ENCODE data around the gene NME3.

Gene NME3

DNA sequence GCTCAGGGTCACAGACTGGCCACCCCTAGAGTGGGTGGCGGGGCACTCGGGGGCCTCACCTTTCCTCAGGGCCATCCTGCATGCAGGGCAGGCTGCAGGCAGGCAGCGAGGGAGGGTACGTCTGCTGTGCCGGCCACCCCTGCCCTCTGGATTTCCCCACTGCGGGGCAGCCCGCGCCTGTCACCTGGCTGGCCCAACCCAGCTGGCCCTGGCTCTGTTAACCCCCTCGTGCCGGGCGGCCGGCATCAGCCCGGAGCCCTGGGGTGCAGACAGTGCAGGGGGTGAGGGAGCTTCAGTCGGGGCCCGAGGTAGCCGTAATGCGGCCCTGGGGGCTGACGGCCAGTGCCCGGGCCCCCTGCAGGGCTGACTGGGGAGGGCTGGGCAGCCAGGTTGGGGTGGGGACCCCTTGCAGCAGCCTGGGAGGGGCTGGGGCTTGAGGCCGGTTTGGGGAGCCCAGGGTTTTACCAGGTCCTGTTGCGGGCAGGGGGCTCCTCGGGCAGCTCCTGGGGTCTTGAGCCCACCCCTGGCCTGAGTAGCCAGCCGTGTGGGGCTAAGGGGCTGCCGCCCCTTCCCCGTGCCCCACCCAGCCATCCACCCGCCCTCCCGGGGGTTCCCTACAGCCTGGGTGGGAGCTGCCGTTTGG is 22.4 kb upstream of the NME3 start, which contains the start of gene IGFALS:
Gene IGFALS, minus strand, starts transcription at position 128 of the 643 bp plus-strand sequence. Its CDS starts 53 bp downstream, at position 75.
- DNase-seq (ENCODE audit: low read depth in 2 of 2), result no peak

GRCh38 chr16:1792836-1793577 is 21.7 kb upstream of the NME3 start:
- no peak for DNase-seq (ENCODE audit: low read depth in 2 of 2)

DNA sequence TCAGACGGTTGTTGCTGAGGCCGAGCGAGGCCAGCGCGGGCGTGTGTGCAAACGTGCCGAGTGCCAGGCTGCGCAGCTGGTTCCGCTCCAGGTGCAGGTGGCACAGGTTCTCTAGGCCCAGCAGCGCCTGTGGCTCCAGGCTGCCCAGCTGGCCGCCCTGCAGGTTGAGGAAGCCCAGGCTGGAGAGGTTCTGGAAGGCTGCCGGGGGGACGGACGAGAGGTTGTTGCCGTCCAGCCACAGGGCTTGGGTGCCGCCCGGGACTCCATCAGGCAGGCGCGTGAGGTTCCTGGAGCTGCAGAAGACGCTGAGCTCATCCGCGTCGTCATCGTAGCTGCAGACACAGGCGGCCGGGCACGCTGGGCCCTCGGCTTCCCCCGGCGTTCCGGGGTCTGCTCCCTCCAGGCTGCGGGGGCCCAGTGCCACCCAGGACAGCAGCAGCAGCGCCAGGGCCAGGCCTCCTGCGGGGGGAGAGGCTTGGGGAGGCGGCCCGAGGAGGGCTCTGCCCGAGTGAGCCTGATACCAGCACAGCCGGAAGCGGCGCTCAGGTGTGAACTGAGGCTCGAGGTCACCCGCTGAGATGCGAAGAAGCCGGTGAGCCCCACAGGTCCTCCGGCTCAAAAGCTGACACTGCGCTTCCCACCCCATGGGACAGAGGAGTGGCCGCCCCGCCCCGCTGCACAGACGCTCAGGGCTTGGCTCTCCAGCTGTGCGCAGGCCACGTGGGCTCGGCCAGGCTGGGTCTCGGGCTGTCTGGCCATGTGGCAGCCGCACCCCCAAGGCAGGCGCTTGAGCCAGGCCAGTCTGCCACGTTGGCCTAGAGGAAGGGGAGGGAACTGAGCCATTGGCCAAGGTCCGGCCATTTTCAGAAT is 20.8 kb upstream of the NME3 start:
- DNase-seq (ENCODE audit: low read depth in 2 of 2), result no peak

DNA sequence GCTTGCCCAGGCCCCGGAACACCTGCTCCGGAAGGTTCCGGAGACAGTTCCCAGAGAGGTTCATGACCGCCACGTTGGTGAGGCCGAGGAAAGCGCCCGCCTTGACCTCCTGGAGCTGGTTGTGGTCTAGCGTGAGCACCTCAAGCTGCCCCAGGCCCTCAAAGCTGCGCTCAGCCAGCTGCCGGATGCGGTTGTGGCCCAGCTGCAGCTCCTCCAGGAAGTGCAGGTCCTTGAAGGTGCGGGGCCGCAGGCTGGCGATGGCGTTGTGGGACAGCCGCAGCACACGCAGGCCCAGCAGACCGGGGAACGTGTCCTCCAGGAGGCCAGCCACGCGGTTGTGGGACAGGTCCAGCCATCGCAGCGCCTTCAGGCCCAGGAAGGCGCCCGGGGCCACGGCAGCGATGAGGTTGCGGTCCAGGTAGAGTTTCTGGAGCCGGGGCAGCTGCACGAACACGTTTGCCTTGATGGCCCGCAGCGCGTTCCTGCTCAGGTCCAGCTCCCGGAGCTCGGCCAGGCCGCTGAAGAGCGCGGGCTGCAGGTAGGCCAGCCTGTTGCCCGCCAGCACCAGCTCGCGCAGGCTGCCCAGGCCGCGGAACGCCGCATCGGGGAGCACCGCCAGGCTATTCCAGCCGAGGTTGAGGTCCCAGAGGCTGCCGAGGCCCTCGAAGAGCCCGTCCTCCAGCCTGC is 20.1 kb upstream of the NME3 start:
- no peak for DNase-seq (ENCODE audit: low read depth in 2 of 2)

GRCh38 chr16:1790611-1791255 is 19.4 kb upstream of the NME3 start:
- no peak for DNase-seq (ENCODE audit: low read depth in 2 of 2)

DNA sequence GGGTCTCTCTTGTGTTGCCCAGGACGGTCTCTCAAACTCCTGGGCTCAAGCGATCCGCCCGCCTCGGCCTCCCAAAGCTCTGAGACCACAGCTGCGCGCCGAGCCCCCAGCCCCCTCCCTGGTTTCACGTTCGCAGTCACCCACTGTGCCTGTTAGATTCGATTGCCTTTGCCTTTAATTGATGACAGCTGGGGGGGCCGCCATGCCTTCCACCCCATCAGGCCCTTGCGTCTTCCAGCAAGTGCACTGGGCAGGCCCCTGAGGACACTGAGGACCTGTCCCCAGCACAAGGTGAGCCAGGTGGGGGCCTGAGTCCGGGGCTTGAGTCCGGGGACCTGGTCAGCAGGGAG is 18.9 kb upstream of the NME3 start:
- DNase-seq (ENCODE audit: low read depth in 2 of 2), result no peak

- no peak for DNase-seq (ENCODE audit: low read depth in 2 of 2)
These were observed 18.3 kb upstream of the NME3 start for GRCh38 chr16:1789643-1790045.

- no peak for DNase-seq (ENCODE audit: low read depth in 2 of 2)
These were observed 17.4 kb upstream of the NME3 start for GRCh38 chr16:1788708-1789100.

GRCh38 chr16:1788095-1788707 is 16.9 kb upstream of the NME3 start:
- DNase-seq (ENCODE audit: low read depth in 2 of 2), result no peak

DNA sequence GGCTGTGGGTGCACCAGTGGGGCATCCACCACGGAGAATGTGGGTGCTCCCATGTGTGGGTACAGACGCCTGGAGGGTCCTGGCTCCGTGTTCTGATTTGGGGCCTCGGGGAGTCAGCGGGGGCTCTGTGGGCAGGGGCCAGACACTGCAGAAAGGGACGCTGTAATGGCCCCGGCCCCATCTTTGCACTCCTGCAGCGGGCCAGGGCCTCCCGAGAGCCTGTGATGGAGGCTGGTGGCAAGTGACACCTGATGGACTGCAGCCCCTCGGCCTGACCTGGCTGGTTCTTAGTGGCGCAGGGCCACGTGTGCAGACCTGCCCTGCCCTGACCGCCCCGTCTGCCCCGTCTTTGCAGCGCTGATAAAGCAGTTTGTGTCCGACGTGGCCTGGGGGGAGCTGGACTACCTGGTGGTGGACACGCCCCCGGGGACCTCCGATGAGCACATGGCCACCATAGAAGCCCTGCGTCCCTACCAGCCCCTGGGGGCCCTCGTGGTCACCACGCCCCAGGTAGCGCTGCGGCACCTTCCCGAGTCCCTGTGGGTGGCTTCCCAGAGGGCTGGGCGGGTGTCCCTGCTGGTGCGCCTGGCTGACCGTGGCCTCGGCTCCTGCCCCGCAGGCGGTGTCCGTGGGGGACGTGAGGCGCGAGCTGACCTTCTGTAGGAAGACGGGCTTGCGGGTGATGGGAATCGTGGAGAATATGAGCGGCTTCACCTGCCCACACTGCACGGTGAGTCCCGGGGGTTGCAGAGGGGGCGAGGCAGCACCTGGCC is 16.2 kb upstream of the NME3 start:
- no peak for DNase-seq (ENCODE audit: low read depth in 2 of 2)

- DNase-seq (ENCODE audit: low read depth in 2 of 2), result no peak
These were observed 15.6 kb upstream of the NME3 start for GRCh38 chr16:1787056-1787321.

GRCh38 chr16:1786242-1787055 is 15.1 kb upstream of the NME3 start:
- no peak for DNase-seq (ENCODE audit: low read depth in 2 of 2)

DNA sequence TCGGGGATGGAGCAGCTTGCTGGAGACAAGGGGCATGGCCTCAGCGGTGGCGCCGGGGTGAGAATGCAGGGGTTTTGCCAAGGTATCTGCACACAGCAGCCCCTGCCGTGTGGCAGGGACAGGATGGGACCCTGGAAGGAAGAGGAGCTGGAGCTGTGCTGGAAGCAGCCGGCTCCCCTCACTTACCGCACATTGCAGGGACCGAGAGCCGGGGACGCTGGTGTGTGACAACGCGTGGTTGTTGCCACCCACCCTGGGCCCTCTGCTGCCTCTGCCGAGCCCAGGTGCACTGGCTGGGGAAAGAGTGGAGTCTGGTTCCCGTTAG is 14.5 kb upstream of the NME3 start:
- DNase-seq (ENCODE audit: low read depth in 2 of 2), result no peak

DNA sequence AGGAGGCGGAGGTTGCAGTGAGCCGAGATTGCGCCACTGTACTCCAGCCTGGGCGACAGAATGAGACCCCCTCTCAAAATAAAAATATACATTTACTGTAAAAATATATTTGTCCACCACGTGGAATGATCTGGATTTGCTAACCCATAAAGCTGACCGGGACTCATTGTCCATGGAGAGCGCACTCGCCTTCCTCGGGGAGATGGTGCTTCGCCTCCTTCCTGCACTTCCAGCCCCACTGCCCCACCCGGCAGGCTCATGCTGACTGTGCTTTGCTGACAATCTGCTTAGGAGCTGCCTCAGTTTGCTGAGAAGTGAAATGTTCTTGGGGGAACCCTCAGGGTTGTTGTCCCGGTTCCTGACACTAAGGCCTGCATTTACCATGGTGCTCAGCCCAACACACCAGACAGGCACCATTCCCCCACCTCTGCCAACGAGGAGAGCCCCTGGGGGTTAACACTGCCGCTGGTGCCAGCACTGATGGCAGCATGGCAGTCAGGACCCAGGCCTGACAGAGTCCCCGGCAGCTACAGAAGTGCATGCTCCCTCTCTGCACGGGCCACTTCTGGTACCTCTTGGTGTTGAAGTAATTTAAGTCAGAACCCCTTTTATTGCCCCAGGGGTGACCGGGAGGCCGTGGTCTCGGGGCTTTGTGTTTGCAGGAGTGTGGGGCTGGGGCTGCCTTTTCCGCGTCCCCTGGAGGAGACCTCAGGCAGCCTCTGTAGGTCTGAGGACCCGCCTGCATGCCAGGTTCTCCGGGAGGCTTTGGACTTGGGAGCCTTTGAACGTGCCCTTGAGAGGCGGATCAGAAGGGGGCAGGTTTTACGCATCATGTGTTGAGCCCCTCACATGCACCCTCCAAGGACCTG is 13.9 kb upstream of the NME3 start:
- DNase-seq (ENCODE audit: low read depth in 2 of 2), result no peak

- DNase-seq (ENCODE audit: low read depth in 2 of 2), result peak; percentile 98 to 99
These were observed 11.3 kb upstream of the NME3 start, which contains the start of the genes NUBP2 and SPSB3 for GRCh38 chr16:1782408-1783264. Gene NUBP2 (plus strand): TSS chr16:1782960. CDS start chr16:1783021, 61 bp downstream. Gene SPSB3 (minus strand): TSS chr16:1782571. CDS start chr16:1781483, 1,088 bp downstream.

- DNase-seq (ENCODE audit: low read depth in 2 of 2), result no peak
These were observed 10.5 kb upstream of the NME3 start for GRCh38 chr16:1781758-1782407.

GRCh38 chr16:1781254-1781653 is 9.9 kb upstream of the NME3 start:
- DNase-seq (ENCODE audit: low read depth in 2 of 2), result no peak
